Chondrocyte (in vitro differentiated cells): ENCODE results near the gene RAG1. TPM values are rescaled to one million over a fixed set of nuclear protein-coding genes. Genes with fewer than 3 reads are reported as not detected.
A peak's percentile ranks its signal among the peaks of the same experiment; 100 is the strongest.

ENCODE experiments used
- DNase-seq: peaks from one replicate; pipeline ENCODE4 v3.0.0; 2021; ENCODE audit warnings: mixed read lengths, low spot score
- H3K27ac Mint-ChIP-seq: one replicate; pipeline ENCODE4 v1.8.0; 2021; ENCODE audit warnings: mild to moderate bottlenecking, moderate library complexity, mixed read lengths; ENCODE audit not compliant: unreplicated experiment
- H3K27me3 Mint-ChIP-seq: 2 replicates; pipeline ENCODE4 v1.8.0; 2021; ENCODE audit warnings: low read depth, mixed read lengths
- H3K36me3 Mint-ChIP-seq: 2 replicates; pipeline ENCODE4 v1.8.0; 2021; ENCODE audit warnings: low read depth, mixed read lengths
- H3K4me1 Mint-ChIP-seq: 2 replicates; pipeline ENCODE4 v1.8.0; 2021; ENCODE audit warnings: low read depth, mild to moderate bottlenecking, mixed read lengths
- H3K4me3 Mint-ChIP-seq: one replicate; pipeline ENCODE4 v1.8.0; 2021; ENCODE audit warnings: mild to moderate bottlenecking, moderate library complexity, mixed read lengths; ENCODE audit not compliant: unreplicated experiment
- H3K9me3 Mint-ChIP-seq: 2 replicates; pipeline ENCODE4 v1.8.0; 2021; ENCODE audit warnings: low read depth, mixed read lengths
- total RNA-seq: library from RNA; stranded (reverse); gene quantifications from 3 replicates; pipeline ENCODE4 v1.2.1, GENCODE V29; 2021
- TF ChIP-seq, protein P1 (sequence below): fragments of 200-600 bp; sonication (generic); IDR thresholded peaks from 2 replicates; pipeline ENCODE4 v1.5.0; 2021; ENCODE audit warnings: antibody characterized with exemption, mild to moderate bottlenecking, moderate library complexity

RAG1 gene
- total RNA-seq, 1 donor from 2014 or later = 1.1 TPM

DNA sequence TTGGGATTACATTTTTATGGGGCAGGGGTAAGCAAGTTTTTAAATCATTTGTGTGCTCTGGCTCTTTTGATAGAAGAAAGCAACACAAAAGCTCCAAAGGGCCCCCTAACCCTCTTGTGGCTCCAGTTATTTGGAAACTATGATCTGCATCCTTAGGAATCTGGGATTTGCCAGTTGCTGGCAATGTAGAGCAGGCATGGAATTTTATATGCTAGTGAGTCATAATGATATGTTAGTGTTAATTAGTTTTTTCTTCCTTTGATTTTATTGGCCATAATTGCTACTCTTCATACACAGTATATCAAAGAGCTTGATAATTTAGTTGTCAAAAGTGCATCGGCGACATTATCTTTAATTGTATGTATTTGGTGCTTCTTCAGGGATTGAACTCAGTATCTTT, 10.1 kb downstream of the RAG1 start:
- H3K27ac Mint-ChIP-seq = peak overlapping the region; percentile 86
- TF ChIP-seq, protein P1, sequence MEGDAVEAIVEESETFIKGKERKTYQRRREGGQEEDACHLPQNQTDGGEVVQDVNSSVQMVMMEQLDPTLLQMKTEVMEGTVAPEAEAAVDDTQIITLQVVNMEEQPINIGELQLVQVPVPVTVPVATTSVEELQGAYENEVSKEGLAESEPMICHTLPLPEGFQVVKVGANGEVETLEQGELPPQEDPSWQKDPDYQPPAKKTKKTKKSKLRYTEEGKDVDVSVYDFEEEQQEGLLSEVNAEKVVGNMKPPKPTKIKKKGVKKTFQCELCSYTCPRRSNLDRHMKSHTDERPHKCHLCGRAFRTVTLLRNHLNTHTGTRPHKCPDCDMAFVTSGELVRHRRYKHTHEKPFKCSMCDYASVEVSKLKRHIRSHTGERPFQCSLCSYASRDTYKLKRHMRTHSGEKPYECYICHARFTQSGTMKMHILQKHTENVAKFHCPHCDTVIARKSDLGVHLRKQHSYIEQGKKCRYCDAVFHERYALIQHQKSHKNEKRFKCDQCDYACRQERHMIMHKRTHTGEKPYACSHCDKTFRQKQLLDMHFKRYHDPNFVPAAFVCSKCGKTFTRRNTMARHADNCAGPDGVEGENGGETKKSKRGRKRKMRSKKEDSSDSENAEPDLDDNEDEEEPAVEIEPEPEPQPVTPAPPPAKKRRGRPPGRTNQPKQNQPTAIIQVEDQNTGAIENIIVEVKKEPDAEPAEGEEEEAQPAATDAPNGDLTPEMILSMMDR = no peak
- H3K27me3 Mint-ChIP-seq = no peaks in the 10 kb centered on the region
- H3K4me1 Mint-ChIP-seq = peaks cover 29% of the 10 kb centered on the region
- DNase-seq = no peak
- H3K9me3 Mint-ChIP-seq = no peaks in the 10 kb centered on the region
- peaks cover 3% of the 10 kb centered on the region for H3K36me3 Mint-ChIP-seq
- peak overlapping the region; percentile 24 for H3K4me3 Mint-ChIP-seq

DNA sequence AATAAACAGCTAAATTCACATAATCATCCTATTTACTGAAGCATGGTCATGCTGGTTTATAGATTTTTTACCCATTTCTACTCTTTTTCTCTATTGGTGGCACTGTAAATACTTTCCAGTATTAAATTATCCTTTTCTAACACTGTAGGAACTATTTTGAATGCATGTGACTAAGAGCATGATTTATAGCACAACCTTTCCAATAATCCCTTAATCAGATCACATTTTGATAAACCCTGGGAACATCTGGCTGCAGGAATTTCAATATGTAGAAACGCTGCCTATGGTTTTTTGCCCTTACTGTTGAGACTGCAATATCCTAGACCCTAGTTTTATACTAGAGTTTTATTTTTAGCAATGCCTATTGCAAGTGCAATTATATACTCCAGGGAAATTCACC, 10.7 kb downstream of the RAG1 start:
- no peak for DNase-seq
- Mint-ChIP-seq H3K36me3 (peaks cover 3% of the 10 kb centered on the region), H3K27me3 (peaks cover 2% of the 10 kb centered on the region), H3K9me3 (no peaks in the 10 kb centered on the region), H3K27ac (peak overlapping the region; percentile 62), H3K4me1 (peaks cover 29% of the 10 kb centered on the region), H3K4me3 (no peak overlapping the region)
- TF ChIP-seq, protein P1 = no peak

DNA sequence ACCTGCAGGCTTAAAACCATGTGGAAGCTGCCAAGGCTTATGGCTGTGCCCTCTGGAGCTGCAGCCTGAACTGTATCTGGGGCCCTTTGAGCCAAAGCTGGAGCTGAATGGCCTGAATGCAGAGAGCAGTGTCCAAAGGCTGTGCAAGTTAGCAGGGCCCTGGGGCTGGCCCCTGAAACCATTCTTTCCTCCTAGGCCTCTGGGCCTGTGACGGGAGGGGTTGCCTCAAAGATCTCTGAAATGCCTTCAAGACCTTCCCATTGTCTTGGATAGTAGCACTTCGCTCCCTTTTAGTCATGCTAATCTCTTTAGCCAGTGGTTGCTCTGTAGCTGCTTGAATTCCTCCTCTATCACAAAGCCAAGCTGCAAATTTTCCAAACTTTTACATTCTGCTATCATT, 13.7 kb downstream of the RAG1 start:
- no peak for DNase-seq
- Mint-ChIP-seq H3K27ac (no peak overlapping the region), H3K36me3 (peaks cover 2% of the 10 kb centered on the region), H3K4me3 (no peak overlapping the region), H3K9me3 (no peaks in the 10 kb centered on the region), H3K27me3 (peaks cover 16% of the 10 kb centered on the region), H3K4me1 (peaks cover 25% of the 10 kb centered on the region)
- TF ChIP-seq, protein P1 = no peak

DNA sequence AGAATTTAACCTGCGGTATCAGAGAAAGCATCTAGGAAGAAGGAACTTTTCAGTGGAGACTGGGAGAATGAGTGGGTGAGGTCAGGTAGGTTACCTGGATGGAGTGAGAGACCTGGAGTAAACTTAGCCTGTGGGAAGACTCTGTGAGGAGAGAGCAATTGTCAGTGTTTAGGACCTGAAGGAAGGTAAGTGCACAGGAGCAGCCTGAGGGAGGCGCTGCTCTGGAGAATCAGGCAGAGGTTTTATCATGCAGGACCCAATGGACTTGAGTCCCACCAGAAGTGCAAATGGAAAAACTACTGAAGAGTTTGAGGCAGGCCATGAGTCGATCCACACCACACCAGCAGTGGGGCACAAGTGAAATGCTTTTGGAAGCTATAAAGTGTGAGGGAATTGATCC, 15.9 kb downstream of the RAG1 start:
- H3K36me3 Mint-ChIP-seq = peaks cover 2% of the 10 kb centered on the region
- DNase-seq = no peak
- TF ChIP-seq, protein P1 = peak; percentile 13
- H3K27ac Mint-ChIP-seq = no peak overlapping the region
- H3K4me3 Mint-ChIP-seq = no peak overlapping the region
- peaks cover 4% of the 10 kb centered on the region for H3K4me1 Mint-ChIP-seq
- H3K9me3 Mint-ChIP-seq = no peaks in the 10 kb centered on the region
- H3K27me3 Mint-ChIP-seq = peaks cover 34% of the 10 kb centered on the region

DNA sequence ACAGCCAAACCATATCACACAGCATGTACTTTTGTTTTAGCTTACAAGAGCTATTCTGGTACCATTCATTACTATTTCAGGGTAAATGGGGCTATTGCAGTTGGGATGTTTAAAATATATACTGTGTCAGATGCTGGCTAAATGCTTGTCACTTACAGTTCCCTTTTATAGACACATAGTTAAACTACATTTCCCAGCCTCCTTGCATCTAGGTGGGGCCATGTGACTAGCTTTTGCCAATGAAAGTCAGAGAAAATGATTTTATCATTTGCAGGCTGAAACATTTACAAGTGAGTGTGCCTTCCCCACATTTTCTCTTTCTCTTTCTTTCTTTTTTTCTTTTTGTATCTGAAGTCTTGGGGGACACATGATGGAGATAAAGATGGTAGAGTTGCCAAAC, 18.7 kb downstream of the RAG1 start:
- Mint-ChIP-seq H3K27me3 (peaks cover 59% of the 10 kb centered on the region), H3K36me3 (no peaks in the 10 kb centered on the region), H3K4me3 (no peak overlapping the region)

More for the DNA sequence above, 18.7 kb downstream of the RAG1 start:
- Mint-ChIP-seq H3K4me1 (no peaks in the 10 kb centered on the region), H3K27ac (no peak overlapping the region), H3K9me3 (no peaks in the 10 kb centered on the region)
- TF ChIP-seq, protein P1 = no peak
- DNase-seq = no peak
